Muscle of leg (tissue), 11 donors: ENCODE data around the gene CHKA. TPM values are rescaled to one million over a fixed set of nuclear protein-coding genes. Genes with fewer than 3 reads are reported as not detected.

ENCODE experiments used
- DNase-seq: peaks from one replicate; pipeline ENCODE4 v3.0.0; 2013
- H3K27ac ChIP-seq: one replicate; pipeline ENCODE4 v1.5.1; 2013; ENCODE audit warnings: mild to moderate bottlenecking, low read length, control low read depth
- H3K27me3 ChIP-seq: one replicate; pipeline ENCODE4 v1.6.1; 2013; ENCODE audit warnings: low read length; ENCODE audit not compliant: control insufficient read depth, insufficient read depth
- H3K36me3 ChIP-seq: one replicate; pipeline ENCODE4 v1.6.1; 2013; ENCODE audit warnings: low read length; ENCODE audit not compliant: control insufficient read depth, insufficient read depth
- H3K4me1 ChIP-seq: one replicate; pipeline ENCODE4 v1.6.1; 2013; ENCODE audit warnings: low read length; ENCODE audit not compliant: control insufficient read depth, insufficient read depth
- H3K4me3 ChIP-seq: one replicate; pipeline ENCODE4 v1.5.1; 2013; ENCODE audit warnings: low read length, control low read depth
- H3K9me3 ChIP-seq: replicated peaks from 2 replicates; pipeline ENCODE4 v1.6.1; 2013; ENCODE audit warnings: low read depth, low read length; ENCODE audit not compliant: control insufficient read depth
- WGBS: methylation state at CpG from one replicate; pipeline ENCODE4 v1.1.5; 2013; ENCODE audit warnings: missing lambda C conversion rate; ENCODE audit not compliant: insufficient coverage; 5-methylcytosine and 5-hydroxymethylcytosine counted together
- polyA plus RNA-seq, 8 donors: library from polyadenylated mRNA; unstranded; fragments of 120-200 nt; gene quantifications; one replicate each; pipeline versions ENCODE4 v1.2.1 to v1.2.3, GENCODE V29; 2013; ENCODE audit warnings: inconsistent platforms in 1 of 8, low replicate concordance in 1 of 8; ENCODE audit not compliant: insufficient read length in 8 of 8, insufficient read depth in 1 of 8
- total RNA-seq: library from RNA; stranded (reverse); fragments of 120-200 nt; gene quantifications from one replicate; pipeline ENCODE4 v1.2.4, GENCODE V29; 2013

CHKA gene
- total and polyA plus RNA-seq, 9 donors: 9.6 to 25.7 (median 13.4) TPM

- Histone ChIP-seq H3K36me3 (no peaks in the 10 kb centered on the region), H3K4me1 (peaks cover 18% of the 10 kb centered on the region), H3K4me3 (no peak overlapping the region), H3K27me3 (no peaks in the 10 kb centered on the region), H3K27ac (no peak overlapping the region), H3K9me3 (no peaks in the 10 kb centered on the region)
- WGBS: 100% methylated on average over 1 of the region's 4 CpGs
- DNase-seq: no peak
Measured at GRCh38 chr11:68143310-68143689, 22.1 kb upstream of the CHKA start.

DNA sequence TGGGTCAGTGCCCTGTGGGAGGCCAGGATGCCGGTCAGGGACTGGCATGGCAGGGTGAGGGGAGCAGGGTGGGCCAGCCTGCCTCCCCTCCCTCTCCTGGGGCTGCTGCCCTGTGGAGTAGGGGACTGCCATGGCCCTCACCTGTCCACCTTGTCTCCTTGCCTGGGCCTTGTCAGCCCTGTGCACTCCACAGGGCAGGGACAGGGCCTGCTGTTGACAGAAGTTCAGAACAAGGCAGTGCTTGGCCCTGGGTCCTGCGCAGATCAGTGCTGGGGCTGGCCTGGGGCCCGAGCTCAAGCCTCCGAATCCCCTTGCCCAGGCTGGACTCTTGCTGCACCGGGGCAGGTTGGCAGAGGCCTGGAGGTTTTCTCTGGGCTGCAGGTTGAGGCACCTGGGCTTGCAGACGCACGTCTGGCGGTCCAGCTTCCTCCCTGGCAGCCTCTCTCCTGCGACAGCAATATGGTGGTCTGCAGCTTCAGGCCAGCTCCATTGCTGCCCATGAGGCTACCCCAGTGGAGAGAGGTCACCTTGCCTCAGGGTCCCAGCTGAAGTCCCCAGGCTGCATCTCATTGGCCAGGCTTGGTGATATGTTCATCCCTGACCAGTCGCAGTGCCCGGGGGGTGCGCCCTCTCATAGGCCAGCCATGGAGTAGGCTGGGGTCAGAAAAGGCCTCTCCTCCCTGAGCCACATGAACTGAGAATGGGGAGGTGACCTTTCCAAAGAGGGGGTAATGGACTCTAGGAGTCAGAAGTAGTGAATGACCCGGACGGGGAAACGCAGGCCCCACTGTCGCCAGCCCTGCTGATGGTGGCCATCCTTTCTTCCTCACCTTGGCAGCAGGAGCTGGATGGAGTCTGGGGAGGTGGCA is 21.5 kb upstream of the CHKA start:
- Histone ChIP-seq H3K9me3 (no peaks in the 10 kb centered on the region), H3K27me3 (no peaks in the 10 kb centered on the region), H3K27ac (no peak overlapping the region), H3K4me3 (no peak overlapping the region), H3K36me3 (no peaks in the 10 kb centered on the region), H3K4me1 (peaks cover 17% of the 10 kb centered on the region)
- DNase-seq: no peak
- 87% methylated on average over 8 of the region's 16 CpGs for WGBS

DNA sequence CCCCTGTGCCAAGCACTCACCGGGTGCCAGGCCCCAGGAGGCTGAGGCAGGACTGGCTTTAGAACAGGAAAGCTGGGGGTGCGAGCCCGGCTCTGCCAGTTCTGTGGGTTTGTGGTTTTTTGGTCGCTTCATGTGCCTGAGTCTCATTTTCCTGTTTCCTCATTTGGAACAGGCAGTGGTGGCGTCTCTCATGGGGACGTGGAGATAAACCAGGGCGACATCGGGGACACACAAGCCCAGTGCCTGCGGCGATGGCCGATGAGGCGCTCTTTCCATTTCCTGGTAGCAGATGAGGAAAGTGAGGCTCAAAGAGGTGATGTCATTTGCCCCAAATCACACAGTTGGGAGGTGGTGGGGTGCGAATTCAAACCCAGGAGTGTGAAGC is 20.8 kb upstream of the CHKA start:
- H3K9me3 ChIP-seq: no peaks in the 10 kb centered on the region
- no peak for DNase-seq
- H3K27ac ChIP-seq: no peak overlapping the region
- H3K4me1 ChIP-seq: peaks cover 11% of the 10 kb centered on the region
- no peaks in the 10 kb centered on the region for H3K27me3 ChIP-seq
- no peaks in the 10 kb centered on the region for H3K36me3 ChIP-seq
- no peak overlapping the region for H3K4me3 ChIP-seq
- 81% methylated on average over 12 of the region's 13 CpGs for WGBS

DNA sequence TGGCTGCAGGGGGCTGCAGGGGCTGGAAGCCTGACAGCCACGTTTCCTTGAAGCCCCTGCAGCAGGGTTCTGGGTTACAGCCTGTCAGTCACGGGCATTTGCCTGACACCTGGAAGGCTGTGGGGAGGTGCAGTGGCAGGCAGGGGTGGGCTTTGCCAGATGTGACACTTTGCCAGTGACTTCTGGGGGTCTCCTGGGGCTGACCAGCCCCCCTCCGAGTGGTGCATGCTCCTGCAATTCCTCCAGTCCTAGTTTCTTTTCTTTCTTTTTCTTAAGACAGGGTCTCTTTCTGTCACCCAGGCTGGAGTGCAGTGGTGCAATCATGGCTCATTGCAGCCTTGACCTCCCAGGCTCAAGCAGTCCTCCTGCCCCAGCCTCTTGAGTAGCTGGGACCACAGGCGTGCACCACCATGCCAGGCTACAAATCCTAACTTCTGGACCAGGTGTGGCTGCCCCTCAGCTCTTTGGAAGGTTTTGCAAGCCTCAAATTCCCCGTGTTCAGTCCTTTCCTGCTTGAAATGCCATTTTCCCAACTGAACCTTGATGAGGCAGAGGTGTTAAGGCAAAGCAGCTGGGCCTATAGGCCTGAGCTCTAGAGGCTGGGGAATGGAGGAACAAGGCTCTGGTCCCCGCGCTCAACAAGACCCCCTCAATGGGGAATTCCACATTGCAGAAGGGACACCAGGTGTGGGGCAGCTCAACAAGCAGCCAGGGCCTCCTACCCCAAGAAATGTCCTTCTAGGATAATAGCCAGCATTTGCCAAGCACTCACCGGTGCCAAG is 20.2 kb upstream of the CHKA start:
- 64% methylated on average over 5 of the region's 8 CpGs for WGBS
- H3K36me3 ChIP-seq: no peaks in the 10 kb centered on the region
- no peak overlapping the region for H3K27ac ChIP-seq
- no peak for DNase-seq
- no peak overlapping the region for H3K4me3 ChIP-seq
- H3K27me3 ChIP-seq: no peaks in the 10 kb centered on the region
- no peaks in the 10 kb centered on the region for H3K9me3 ChIP-seq
- H3K4me1 ChIP-seq: peaks cover 5% of the 10 kb centered on the region

- H3K4me3 ChIP-seq: no peak overlapping the region
- no peaks in the 10 kb centered on the region for H3K4me1 ChIP-seq
- DNase-seq: no peak
- no peak overlapping the region for H3K27ac ChIP-seq
- WGBS: 71% methylated on average over 8 of the region's 9 CpGs
- H3K27me3 ChIP-seq: no peaks in the 10 kb centered on the region
- H3K9me3 ChIP-seq: no peaks in the 10 kb centered on the region
- no peaks in the 10 kb centered on the region for H3K36me3 ChIP-seq
Measured at GRCh38 chr11:68140496-68141245, 19.5 kb upstream of the CHKA start.

- Histone ChIP-seq H3K4me3 (no peak overlapping the region), H3K27ac (no peak overlapping the region)
- WGBS: 67% methylated on average over 1 of the region's 4 CpGs
Measured at GRCh38 chr11:68138237-68138636, 17.0 kb upstream of the CHKA start.

DNA sequence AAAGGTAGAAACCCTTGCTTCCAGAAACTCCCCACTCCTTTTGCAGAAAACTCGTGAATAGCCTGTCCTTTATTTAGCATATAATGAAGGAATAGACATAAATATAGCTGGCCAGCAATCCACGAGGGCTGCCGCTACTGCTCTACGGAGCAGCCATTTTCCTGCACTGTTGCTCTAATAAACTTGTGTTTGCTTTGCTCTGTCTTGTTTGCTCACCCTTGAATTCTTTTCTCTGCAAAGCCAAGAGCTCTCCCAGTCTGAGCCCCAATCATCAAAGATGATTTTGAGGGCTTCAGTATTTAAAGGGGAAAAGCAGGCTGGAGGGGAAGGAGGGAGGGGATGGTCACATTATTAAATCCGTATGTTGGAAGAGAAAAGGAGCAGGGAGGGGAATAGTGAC is 16.6 kb upstream of the CHKA start:
- Histone ChIP-seq H3K36me3 (no peaks in the 10 kb centered on the region), H3K4me1 (no peaks in the 10 kb centered on the region), H3K27ac (no peak overlapping the region), H3K9me3 (peaks cover 8% of the 10 kb centered on the region), H3K27me3 (no peaks in the 10 kb centered on the region), H3K4me3 (no peak overlapping the region)
- 57% methylated on average over 2 of the region's 5 CpGs for WGBS
- no peak for DNase-seq

More at GRCh38 chr11:68138237-68138636, 17.0 kb upstream of the CHKA start:
- H3K4me1 ChIP-seq: no peaks in the 10 kb centered on the region
- no peaks in the 10 kb centered on the region for H3K27me3 ChIP-seq
- H3K36me3 ChIP-seq: no peaks in the 10 kb centered on the region
- DNase-seq: no peak
- H3K9me3 ChIP-seq: peaks cover 7% of the 10 kb centered on the region

DNA sequence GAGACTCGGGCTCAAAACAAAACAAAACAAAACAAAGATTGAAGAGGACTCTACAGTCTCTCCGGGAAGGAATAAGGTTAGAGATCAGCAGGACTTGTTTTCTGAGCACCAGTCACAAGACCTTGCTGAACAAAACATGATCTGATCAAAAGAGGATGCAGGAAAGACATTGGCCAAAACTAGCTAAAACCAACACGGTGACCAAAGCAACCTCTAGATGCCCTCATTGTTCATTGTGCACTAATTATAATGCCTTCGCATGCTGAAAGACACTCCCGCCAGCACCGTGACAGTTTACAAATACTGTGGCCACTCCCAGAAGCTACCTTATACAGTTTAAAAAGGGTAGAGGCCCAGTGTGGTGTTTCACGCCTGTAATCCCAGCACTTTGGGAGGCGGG is 15.7 kb upstream of the CHKA start:
- Histone ChIP-seq H3K4me3 (no peak overlapping the region), H3K9me3 (peaks cover 9% of the 10 kb centered on the region), H3K27me3 (no peaks in the 10 kb centered on the region), H3K36me3 (no peaks in the 10 kb centered on the region), H3K27ac (no peak overlapping the region), H3K4me1 (no peaks in the 10 kb centered on the region)
- no peak for DNase-seq
- WGBS: 89% methylated on average over 6 of the region's 8 CpGs

DNA sequence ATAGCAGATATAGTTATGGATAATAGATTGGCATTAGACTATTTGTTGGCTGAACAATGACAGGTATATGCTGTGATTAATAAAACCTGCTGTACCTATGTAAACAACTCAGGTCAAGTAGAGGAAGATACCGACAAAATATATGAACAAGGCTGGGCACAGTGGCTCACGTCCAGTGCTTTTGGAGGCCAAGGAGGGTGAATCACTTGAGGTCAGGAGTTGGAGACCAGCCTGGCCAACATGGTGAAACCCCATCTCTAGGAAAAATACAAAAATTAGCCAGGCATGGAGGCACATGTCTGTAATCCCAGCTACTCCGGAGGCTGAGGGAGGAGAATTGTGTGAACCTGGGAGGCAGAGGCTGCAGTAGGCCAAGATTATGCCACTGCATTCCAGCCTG is 14.0 kb upstream of the CHKA start:
- Histone ChIP-seq H3K4me3 (no peak overlapping the region), H3K9me3 (peaks cover 9% of the 10 kb centered on the region), H3K4me1 (no peaks in the 10 kb centered on the region), H3K36me3 (no peaks in the 10 kb centered on the region), H3K27ac (no peak overlapping the region), H3K27me3 (no peaks in the 10 kb centered on the region)
- no CpG with 5 or more reads among the region's 3 CpGs for WGBS
- DNase-seq: no peak

- WGBS: 80% methylated on average over 1 of the region's 2 CpGs
- no peak overlapping the region for H3K4me3 ChIP-seq
- no peak for DNase-seq
Measured at GRCh38 chr11:68133761-68134160, 12.6 kb upstream of the CHKA start.

More at GRCh38 chr11:68133761-68134160, 12.6 kb upstream of the CHKA start:
- H3K4me1 ChIP-seq: peaks cover 3% of the 10 kb centered on the region
- H3K27me3 ChIP-seq: no peaks in the 10 kb centered on the region
- H3K27ac ChIP-seq: no peak overlapping the region
- peaks cover 9% of the 10 kb centered on the region for H3K9me3 ChIP-seq
- H3K36me3 ChIP-seq: no peaks in the 10 kb centered on the region
